Loucy (cell line): ENCODE data around the gene FRMD5.
A peak's percentile ranks its signal among the peaks of the same experiment; 100 is the strongest.

Experiments used
- H2AFZ ChIP-seq: fragments of 200-600 bp; sonication (generic); 2 replicates; pipeline ENCODE4 v1.6.0; 2016; ENCODE audit warnings: antibody characterized with exemption, mild to moderate bottlenecking, low read length, moderate library complexity
- H3F3A ChIP-seq: fragments of 200-600 bp; 2 replicates; pipeline ENCODE4 v1.6.0; 2016; ENCODE audit warnings: antibody characterized with exemption, low read depth, mild to moderate bottlenecking
- H3K27me3 ChIP-seq: fragments of 200-600 bp; sonication (generic); 2 replicates; pipeline ENCODE4 v1.6.1; 2014; ENCODE audit warnings: low read length, mild to moderate bottlenecking; ENCODE audit not compliant: insufficient read depth, poor library complexity, severe bottlenecking
- H3K36me3 ChIP-seq: fragments of 200-600 bp; sonication (generic); 2 replicates; pipeline ENCODE4 v1.6.1; 2016; ENCODE audit warnings: low read length; ENCODE audit not compliant: insufficient read depth
- H3K4me1 ChIP-seq: fragments of 200-600 bp; sonication (generic); 2 replicates; pipeline ENCODE4 v1.5.1; 2014; ENCODE audit warnings: low read length, mild to moderate bottlenecking; ENCODE audit not compliant: insufficient read depth, poor library complexity, severe bottlenecking
- H3K4me2 ChIP-seq: fragments of 200-600 bp; sonication (generic); 2 replicates; pipeline ENCODE4 v1.6.0; 2014; ENCODE audit warnings: antibody characterized with exemption, low read length, low read depth, mild to moderate bottlenecking; ENCODE audit not compliant: poor library complexity, severe bottlenecking
- H3K4me3 ChIP-seq: fragments of 200-600 bp; sonication (generic); 2 replicates; pipeline ENCODE4 v1.5.1; 2014; ENCODE audit warnings: low read length, mild to moderate bottlenecking, mixed read lengths; ENCODE audit not compliant: poor library complexity, severe bottlenecking
- H3K79me2 ChIP-seq: fragments of 200-600 bp; sonication (generic); 2 replicates; pipeline ENCODE4 v1.6.1; 2014; ENCODE audit warnings: low read length; ENCODE audit not compliant: insufficient read depth
- H3K9ac ChIP-seq: fragments of 200-600 bp; sonication (generic); 2 replicates; pipeline ENCODE4 v1.6.0; 2014; ENCODE audit warnings: mild to moderate bottlenecking, low read depth, low read length, moderate library complexity; ENCODE audit not compliant: poor library complexity, severe bottlenecking
- H3K9me2 ChIP-seq: fragments of 200-600 bp; sonication (generic); replicated peaks from 2 replicates; pipeline ENCODE4 v1.6.1; 2016; ENCODE audit warnings: low read depth, low read length, mixed read lengths
- H3K9me3 ChIP-seq: fragments of 200-600 bp; sonication (generic); 2 replicates; pipeline ENCODE4 v1.6.1; 2014; ENCODE audit warnings: mild to moderate bottlenecking, antibody characterized with exemption, low read length, low read depth; ENCODE audit not compliant: insufficient read depth
- H4K20me1 ChIP-seq: fragments of 200-600 bp; sonication (generic); 2 replicates; pipeline ENCODE4 v1.6.0; 2014; ENCODE audit warnings: antibody characterized with exemption, low read length, mild to moderate bottlenecking; ENCODE audit not compliant: insufficient read depth, poor library complexity, severe bottlenecking
- EZH2phosphoT487 ChIP-seq: fragments of 200-600 bp; IDR thresholded peaks from 2 replicates; pipeline ENCODE4 v1.6.1; 2018; ENCODE audit warnings: antibody characterized with exemption, mild to moderate bottlenecking, moderate library complexity, borderline replicate concordance
- TF ChIP-seq, protein P1 (sequence below): fragments of 200-600 bp; sonication (generic); conservative IDR thresholded peaks from 2 replicates; pipeline ENCODE4 v1.5.1; 2014; ENCODE audit warnings: mild to moderate bottlenecking, antibody characterized with exemption, low read length

The FRMD5 gene

DNA sequence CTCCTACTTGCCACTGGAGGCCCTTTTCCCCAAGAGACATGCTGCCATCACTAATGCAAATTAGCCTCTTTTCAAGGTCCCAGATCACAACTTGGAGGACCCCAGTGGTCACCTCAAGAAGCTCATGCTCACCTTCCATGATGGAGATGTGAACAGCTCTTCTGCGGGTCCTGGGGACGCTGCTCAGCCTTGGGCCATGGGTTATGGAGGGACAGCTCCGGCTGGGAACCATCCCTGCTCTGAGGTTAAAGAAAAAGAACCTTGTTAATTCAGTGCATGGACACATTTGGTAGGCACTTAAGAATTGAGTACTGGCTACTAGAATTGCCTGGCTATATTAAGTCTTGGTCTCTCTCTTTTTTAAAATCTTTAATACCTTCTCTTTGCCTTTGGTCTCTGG is 311.5 kb downstream of the FRMD5 start:
- H3K4me2 ChIP-seq = no peak overlapping the region
- no peaks in the 10 kb centered on the region for H3K9me2 ChIP-seq
- H3K27me3 ChIP-seq = no peaks in the 10 kb centered on the region
- H3K4me1 ChIP-seq = no peaks in the 10 kb centered on the region
- no peaks in the 10 kb centered on the region for H4K20me1 ChIP-seq
- H3K79me2 ChIP-seq = no peaks in the 10 kb centered on the region
- TF ChIP-seq EZH2phosphoT487 = no peak
- TF ChIP-seq, protein P1, sequence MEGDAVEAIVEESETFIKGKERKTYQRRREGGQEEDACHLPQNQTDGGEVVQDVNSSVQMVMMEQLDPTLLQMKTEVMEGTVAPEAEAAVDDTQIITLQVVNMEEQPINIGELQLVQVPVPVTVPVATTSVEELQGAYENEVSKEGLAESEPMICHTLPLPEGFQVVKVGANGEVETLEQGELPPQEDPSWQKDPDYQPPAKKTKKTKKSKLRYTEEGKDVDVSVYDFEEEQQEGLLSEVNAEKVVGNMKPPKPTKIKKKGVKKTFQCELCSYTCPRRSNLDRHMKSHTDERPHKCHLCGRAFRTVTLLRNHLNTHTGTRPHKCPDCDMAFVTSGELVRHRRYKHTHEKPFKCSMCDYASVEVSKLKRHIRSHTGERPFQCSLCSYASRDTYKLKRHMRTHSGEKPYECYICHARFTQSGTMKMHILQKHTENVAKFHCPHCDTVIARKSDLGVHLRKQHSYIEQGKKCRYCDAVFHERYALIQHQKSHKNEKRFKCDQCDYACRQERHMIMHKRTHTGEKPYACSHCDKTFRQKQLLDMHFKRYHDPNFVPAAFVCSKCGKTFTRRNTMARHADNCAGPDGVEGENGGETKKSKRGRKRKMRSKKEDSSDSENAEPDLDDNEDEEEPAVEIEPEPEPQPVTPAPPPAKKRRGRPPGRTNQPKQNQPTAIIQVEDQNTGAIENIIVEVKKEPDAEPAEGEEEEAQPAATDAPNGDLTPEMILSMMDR = no peak
- H3K4me3 ChIP-seq = no peak overlapping the region
- H3F3A ChIP-seq = no peaks in the 10 kb centered on the region
- H3K36me3 ChIP-seq = no peaks in the 10 kb centered on the region; the same call in 1 of the 2 replicates
- no peak overlapping the region for H3K9ac ChIP-seq
- no peaks in the 10 kb centered on the region for H3K9me3 ChIP-seq
- H2AFZ ChIP-seq = no peak overlapping the region

DNA sequence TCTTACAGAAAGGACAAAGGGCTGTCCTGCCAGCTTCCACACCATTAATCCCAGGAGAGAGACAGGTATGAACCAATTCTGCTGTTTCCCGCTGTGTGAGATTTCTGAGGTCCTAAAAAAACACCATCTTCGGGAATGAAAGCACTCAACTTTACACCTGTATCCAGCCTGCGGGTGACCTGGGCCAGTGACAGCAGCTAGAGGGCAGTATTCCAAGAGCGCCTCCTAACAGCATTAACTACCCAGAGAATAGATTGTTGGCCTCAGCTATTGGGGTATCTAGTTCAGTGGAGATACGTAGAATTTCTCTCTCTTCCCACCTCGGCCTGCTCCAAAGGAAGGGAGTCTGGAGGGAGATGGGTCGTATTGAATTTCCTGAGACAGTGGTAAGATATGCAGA is 313.1 kb downstream of the FRMD5 start:
- no peaks in the 10 kb centered on the region for H3K9me2 ChIP-seq
- no peak overlapping the region for H2AFZ ChIP-seq
- no peaks in the 10 kb centered on the region for H3F3A ChIP-seq
- TF ChIP-seq, protein P1 = peak; percentile 81
- TF ChIP-seq EZH2phosphoT487 = no peak
- H4K20me1 ChIP-seq = no peaks in the 10 kb centered on the region
- H3K9me3 ChIP-seq = no peaks in the 10 kb centered on the region
- H3K27me3 ChIP-seq = no peaks in the 10 kb centered on the region
- H3K4me1 ChIP-seq = no peaks in the 10 kb centered on the region
- no peaks in the 10 kb centered on the region; the same call in 1 of the 2 replicates for H3K36me3 ChIP-seq
- no peaks in the 10 kb centered on the region for H3K79me2 ChIP-seq
- no peak overlapping the region for H3K4me3 ChIP-seq
- no peak overlapping the region for H3K4me2 ChIP-seq
- no peak overlapping the region for H3K9ac ChIP-seq

DNA sequence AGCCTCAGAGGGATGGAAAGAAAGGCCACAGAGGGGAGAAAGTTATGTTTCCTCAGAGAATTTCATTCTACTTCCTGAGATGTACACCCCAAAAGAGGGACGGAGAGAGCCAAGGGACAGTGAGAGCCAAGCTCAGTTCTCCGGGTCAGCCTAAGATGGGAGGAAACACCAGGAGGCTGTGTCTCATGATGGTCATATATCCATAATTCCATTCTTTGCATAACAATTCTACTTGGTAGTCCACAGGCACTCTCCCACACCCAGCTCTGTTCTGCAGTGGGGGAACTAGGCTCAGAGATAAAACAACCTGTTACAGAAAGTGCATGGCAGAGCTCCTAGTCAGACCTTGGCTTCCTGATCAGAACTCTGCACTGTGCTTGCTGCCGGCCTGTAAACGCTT is 313.8 kb downstream of the FRMD5 start:
- no peak overlapping the region for H2AFZ ChIP-seq
- H3K79me2 ChIP-seq = no peaks in the 10 kb centered on the region
- H3K4me2 ChIP-seq = no peak overlapping the region
- no peaks in the 10 kb centered on the region for H3K9me2 ChIP-seq
- H3K9ac ChIP-seq = no peak overlapping the region
- no peaks in the 10 kb centered on the region for H3K9me3 ChIP-seq
- H3K4me3 ChIP-seq = no peak overlapping the region
- H3K27me3 ChIP-seq = no peaks in the 10 kb centered on the region
- no peaks in the 10 kb centered on the region for H3F3A ChIP-seq
- TF ChIP-seq, protein P1 = no peak
- TF ChIP-seq EZH2phosphoT487 = no peak
- H3K4me1 ChIP-seq = no peaks in the 10 kb centered on the region
- no peaks in the 10 kb centered on the region; the same call in 1 of the 2 replicates for H3K36me3 ChIP-seq
- H4K20me1 ChIP-seq = no peaks in the 10 kb centered on the region
